HEK293T (cell line): ENCODE measurements around the gene JPH4.

Experiments
- FOXM1 ChIP-seq: fragments of 450-650 bp; IDR thresholded peaks from 2 replicates; pipeline ENCODE4 v1.6.1; 2017; ENCODE audit warnings: mild to moderate bottlenecking, borderline replicate concordance
- L3MBTL2 ChIP-seq: fragments of 450-650 bp; conservative IDR thresholded peaks from 2 replicates; pipeline ENCODE4 v1.6.1; 2016; ENCODE audit warnings: mild to moderate bottlenecking
- SUZ12 ChIP-seq: fragments of 450-650 bp; IDR thresholded peaks from 2 replicates; pipeline ENCODE4 v1.6.1; 2016; ENCODE audit warnings: mild to moderate bottlenecking

- no peak for TF ChIP-seq L3MBTL2
- TF ChIP-seq FOXM1: no peak
- TF ChIP-seq SUZ12: no peak
Observed at GRCh38 chr14:23524954-23525353, 53.6 kb downstream of the JPH4 start.
